Activated T-helper 2 cell treated with anti-CD3 and anti-CD28 coated beads, Interferon-gamma antibody, Interleukin-2, Interleukin-4, amounts not matched to agents 10 μg/mL and 5 μg/mL and 100 μg/mL, durations not matched to agents 14 hours and 24 hours and 36 hours (primary cell): ENCODE measurements around the gene DGKG. TPM values are rescaled to one million over a fixed set of nuclear protein-coding genes. Genes with fewer than 3 reads are reported as not detected.

Experiments used
- DNase-seq: peaks from one replicate; pipeline ENCODE4 v3.0.0; 2021; ENCODE audit warnings: low spot score
- H3K27ac Mint-ChIP-seq: one replicate; pipeline ENCODE4 v1.8.0; 2021; ENCODE audit warnings: mixed read lengths
- H3K27me3 Mint-ChIP-seq: one replicate; pipeline ENCODE4 v1.8.0; 2021; ENCODE audit warnings: low read depth, mixed read lengths
- H3K36me3 Mint-ChIP-seq: one replicate; pipeline ENCODE4 v1.8.0; 2021; ENCODE audit warnings: low read depth, mixed read lengths
- H3K4me1 Mint-ChIP-seq: one replicate; pipeline ENCODE4 v1.8.0; 2021; ENCODE audit warnings: low read depth, mixed read lengths
- H3K4me3 Mint-ChIP-seq: one replicate; pipeline ENCODE4 v1.8.0; 2021; ENCODE audit warnings: low read depth, mild to moderate bottlenecking, moderate library complexity, mixed read lengths
- H3K9me3 Mint-ChIP-seq: one replicate; pipeline ENCODE4 v1.8.0; 2021; ENCODE audit warnings: mixed read lengths
- intact Hi-C: fragments of 100-400 bp; cut with micrococcal nuclease; formaldehyde crosslinking; loops from one replicate; pipeline ENCODE4 v1.15.1; 2023
- total RNA-seq: library from RNA; stranded (reverse); gene quantifications from 2 replicates; pipeline ENCODE4 v1.2.3, GENCODE V29; 2022

Gene DGKG
- total RNA-seq, 1 donor from 2014 or later = 0.05 TPM

DNA sequence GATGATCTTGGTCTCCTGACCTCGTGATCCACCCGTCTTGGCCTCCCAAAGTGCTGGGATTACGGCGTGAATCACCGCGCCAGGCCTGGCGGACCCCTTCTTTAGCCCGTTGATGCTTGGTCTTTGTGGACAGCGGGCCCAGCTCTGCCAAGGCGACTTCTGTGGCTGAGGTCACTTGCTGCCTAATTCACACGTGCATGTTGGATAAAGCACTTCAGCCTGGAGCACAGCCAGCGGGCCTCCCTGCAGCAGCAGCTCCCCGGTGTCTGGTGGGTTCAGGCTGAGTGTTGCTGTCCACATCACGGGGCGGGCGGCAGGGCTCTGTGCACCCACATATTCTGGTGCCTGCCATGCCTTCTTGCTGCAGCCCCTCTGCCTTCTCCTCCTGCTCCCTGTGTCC lies 88.4 kb downstream of the DGKG start:
- Mint-ChIP-seq H3K9me3 (no peaks in the 10 kb centered on the region), H3K4me1 (no peaks in the 10 kb centered on the region), H3K27me3 (peaks cover 8% of the 10 kb centered on the region), H3K4me3 (no peak overlapping the region), H3K36me3 (no peaks in the 10 kb centered on the region), H3K27ac (no peak overlapping the region)
- DNase-seq = no peak
- intact Hi-C loops = no loop called here

DNA sequence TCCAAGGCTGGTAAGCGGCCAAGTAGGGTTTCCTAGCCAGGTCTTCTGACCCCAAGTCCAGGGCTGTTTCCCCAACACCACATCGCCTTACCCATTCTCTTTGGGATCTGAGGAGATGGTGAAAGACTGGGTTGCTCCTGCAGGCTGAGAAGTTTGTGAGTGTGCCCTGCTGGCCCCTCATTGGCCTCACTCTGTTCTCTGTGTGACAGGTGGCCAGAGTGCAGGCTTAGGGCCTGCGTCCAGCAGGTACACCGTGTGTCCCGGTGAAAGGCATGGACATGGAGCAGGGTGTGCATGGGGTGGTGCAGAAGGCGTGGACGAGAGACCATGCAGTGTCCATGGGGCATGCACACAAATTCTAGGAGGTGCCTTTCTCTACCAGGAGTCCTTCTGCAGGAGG lies 91.3 kb downstream of the DGKG start:
- no peak for DNase-seq
- Mint-ChIP-seq H3K4me3 (no peak overlapping the region), H3K4me1 (no peaks in the 10 kb centered on the region), H3K9me3 (no peaks in the 10 kb centered on the region), H3K27ac (no peak overlapping the region), H3K27me3 (peaks cover 5% of the 10 kb centered on the region), H3K36me3 (no peaks in the 10 kb centered on the region)
- intact Hi-C loops = no loop called here

DNA sequence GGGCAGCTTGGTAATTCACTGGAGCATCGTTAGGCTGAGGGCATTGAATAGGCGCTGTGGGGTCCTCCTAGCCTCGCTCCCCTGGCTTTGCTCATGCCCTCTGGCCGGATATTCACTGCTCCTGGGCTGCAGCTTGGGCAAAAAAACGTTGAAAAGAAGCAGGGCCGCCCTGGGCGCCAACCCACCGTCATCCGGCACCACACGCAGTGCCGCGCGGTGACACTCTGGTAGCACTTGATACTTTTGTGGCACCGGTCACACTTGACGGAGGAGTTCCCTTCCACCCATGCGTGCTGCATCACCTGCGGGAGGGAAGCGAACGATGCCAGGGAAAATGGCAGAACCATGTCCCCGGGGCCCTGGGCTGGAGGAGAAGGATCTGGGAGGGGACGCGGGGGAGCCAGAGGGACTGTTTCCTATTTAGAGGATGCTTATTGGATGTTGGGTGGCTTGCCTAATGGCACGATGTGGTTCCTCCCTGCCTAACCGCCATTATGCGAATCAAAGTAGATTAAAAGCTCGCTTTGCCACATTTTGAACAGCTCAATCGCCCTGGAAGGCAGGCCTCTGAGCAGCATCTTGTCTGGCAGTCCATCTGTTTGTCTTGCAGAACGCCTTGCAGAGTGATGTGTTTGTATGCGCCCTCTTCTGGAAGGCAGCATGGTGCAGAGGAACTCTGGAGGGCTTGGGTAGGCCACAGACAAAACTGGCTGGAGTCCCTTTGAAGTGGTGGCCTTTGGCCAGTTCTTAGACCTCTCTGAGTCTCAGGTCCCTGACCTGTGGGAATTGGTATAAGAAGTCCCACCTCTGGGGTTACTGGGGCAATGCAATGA lies 93.2 kb downstream of the DGKG start:
- Mint-ChIP-seq H3K27me3 (peaks cover 8% of the 10 kb centered on the region), H3K4me3 (no peak overlapping the region), H3K9me3 (no peaks in the 10 kb centered on the region), H3K4me1 (no peaks in the 10 kb centered on the region), H3K27ac (no peak overlapping the region), H3K36me3 (no peaks in the 10 kb centered on the region)
- no peak for DNase-seq
- intact Hi-C loops = no loop called here

- intact Hi-C loops = no loop called here
- Mint-ChIP-seq H3K4me1 (no peaks in the 10 kb centered on the region), H3K27me3 (peaks cover 8% of the 10 kb centered on the region), H3K4me3 (no peak overlapping the region), H3K36me3 (no peaks in the 10 kb centered on the region), H3K27ac (no peak overlapping the region), H3K9me3 (no peaks in the 10 kb centered on the region)
- no peak for DNase-seq
Measured at GRCh38 chr3:186267758-186268157, 94.3 kb downstream of the DGKG start.

- intact Hi-C loops = no loop called here
- no peak overlapping the region for H3K4me3 Mint-ChIP-seq
- peaks cover 13% of the 10 kb centered on the region for H3K27me3 Mint-ChIP-seq
- no peak for DNase-seq
- peaks cover 5% of the 10 kb centered on the region for H3K4me1 Mint-ChIP-seq
- no peak overlapping the region for H3K27ac Mint-ChIP-seq
- H3K36me3 Mint-ChIP-seq = no peaks in the 10 kb centered on the region
- H3K9me3 Mint-ChIP-seq = no peaks in the 10 kb centered on the region
Measured at GRCh38 chr3:186264608-186265400, 97.2 kb downstream of the DGKG start.

DNA sequence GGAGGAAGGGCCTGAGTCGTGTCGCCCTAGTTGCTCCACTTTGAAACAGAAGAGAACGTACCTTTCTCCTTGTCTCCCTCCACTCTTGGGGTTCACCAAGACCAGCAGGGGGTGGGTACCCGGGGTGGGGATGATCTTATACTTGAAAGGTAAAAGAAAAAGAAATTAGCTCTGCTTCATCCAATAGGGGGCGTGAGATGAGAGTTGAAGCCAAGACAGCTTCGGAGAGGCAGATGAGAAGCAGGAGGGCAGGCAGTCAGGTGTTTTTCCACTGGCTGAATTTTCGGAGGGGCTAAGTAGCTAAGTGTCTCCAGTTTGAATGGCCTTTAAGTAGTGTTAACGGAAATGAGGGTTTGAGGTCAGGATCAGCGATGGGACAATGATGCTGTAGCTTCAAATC lies 100.4 kb downstream of the DGKG start:
- H3K27ac Mint-ChIP-seq = no peak overlapping the region
- peaks cover 7% of the 10 kb centered on the region for H3K27me3 Mint-ChIP-seq
- no peaks in the 10 kb centered on the region for H3K9me3 Mint-ChIP-seq
- no peak overlapping the region for H3K4me3 Mint-ChIP-seq
- H3K4me1 Mint-ChIP-seq = peaks cover 12% of the 10 kb centered on the region
- no peak for DNase-seq
- H3K36me3 Mint-ChIP-seq = no peaks in the 10 kb centered on the region
- intact Hi-C loops = no loop called here

DNA sequence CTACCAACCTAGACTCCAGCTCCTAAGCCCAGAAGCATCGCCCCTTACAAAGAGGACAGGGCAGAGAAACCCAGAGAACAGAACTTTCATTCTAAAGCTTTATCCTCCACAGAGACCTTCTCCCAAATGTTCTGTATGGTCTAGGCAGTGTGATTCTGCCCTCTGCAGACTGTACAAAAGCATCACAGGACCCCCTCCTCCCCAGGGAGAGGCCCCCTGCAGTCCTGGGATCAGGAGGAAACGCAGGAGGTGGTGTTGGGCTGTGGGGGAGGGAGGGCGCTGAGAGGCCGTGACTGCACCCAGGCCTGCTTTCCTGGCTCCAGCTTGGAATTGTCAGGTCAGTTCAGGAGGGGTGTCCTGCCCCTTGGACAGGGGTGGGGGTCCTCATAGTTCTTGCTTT lies 101.3 kb downstream of the DGKG start:
- H3K36me3 Mint-ChIP-seq = no peaks in the 10 kb centered on the region
- H3K4me1 Mint-ChIP-seq = peaks cover 12% of the 10 kb centered on the region
- intact Hi-C loops = loop anchor here (1.0 kb wide), 1 partner anchor 274 kb away; no protein-coding TSS in a partner anchor

DNA sequence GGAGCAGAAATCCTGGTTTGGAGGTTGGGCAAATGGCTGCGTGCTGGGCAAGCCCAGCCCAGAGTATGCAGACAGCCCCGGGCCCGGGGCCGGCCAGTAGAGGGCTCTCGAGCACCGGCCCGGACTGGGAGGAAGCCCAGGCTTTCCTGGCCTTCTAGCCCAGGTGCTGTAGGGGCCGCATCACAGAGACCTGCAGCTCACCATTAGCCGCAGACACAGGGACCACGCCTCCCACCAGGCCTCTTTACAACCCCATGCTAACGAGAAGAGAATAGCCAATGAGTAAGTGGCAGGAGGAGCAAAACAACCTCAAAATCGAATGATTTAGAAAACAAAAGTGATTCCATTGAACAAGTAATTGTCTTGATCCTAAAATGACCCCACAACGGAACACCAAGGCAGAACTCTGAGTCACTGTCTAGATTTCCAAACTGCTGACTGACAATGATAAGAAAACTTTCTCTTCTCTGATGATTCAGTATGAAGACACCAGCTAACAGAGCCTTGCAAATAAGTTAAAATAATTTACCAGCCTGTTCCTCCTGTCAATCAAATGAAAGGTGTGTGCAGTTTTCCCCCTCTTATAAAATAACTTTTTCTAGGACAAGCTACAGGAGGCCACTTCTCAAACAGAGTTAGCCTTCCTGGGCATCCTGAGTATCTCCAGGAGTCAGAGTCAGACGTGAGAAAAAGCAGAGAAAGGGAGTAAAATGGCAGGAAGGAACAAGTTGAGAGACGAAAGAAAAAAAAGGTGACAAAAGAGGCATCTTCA lies 102.2 kb downstream of the DGKG start:
- no peaks in the 10 kb centered on the region for H3K9me3 Mint-ChIP-seq
- intact Hi-C loops = loop anchor here (1.0 to 10.0 kb wide), 4 partner anchors 152 to 545 kb away; partner anchors contain the start of genes ETV5 and RFC4
- peaks cover 20% of the 10 kb centered on the region for H3K4me1 Mint-ChIP-seq
- peak; percentile 27 for DNase-seq
- H3K27ac Mint-ChIP-seq = peak overlapping the region; percentile 40
- peak overlapping the region; percentile 3 for H3K4me3 Mint-ChIP-seq
- H3K27me3 Mint-ChIP-seq = peaks cover 5% of the 10 kb centered on the region
- H3K36me3 Mint-ChIP-seq = no peaks in the 10 kb centered on the region

More for the DNA sequence above, 101.3 kb downstream of the DGKG start:
- no peaks in the 10 kb centered on the region for H3K9me3 Mint-ChIP-seq
- no peak overlapping the region for H3K4me3 Mint-ChIP-seq
- DNase-seq = no peak
- peaks cover 7% of the 10 kb centered on the region for H3K27me3 Mint-ChIP-seq
- no peak overlapping the region for H3K27ac Mint-ChIP-seq

- intact Hi-C loops = loop anchor here (1.0 to 10.0 kb wide), 3 partner anchors 152 to 546 kb away; partner anchors contain the start of genes ETV5 and RFC4
- Mint-ChIP-seq H3K27ac (no peak overlapping the region), H3K4me1 (peaks cover 27% of the 10 kb centered on the region), H3K36me3 (no peaks in the 10 kb centered on the region), H3K4me3 (no peak overlapping the region), H3K9me3 (no peaks in the 10 kb centered on the region), H3K27me3 (peaks cover 5% of the 10 kb centered on the region)
- no peak for DNase-seq
Measured at GRCh38 chr3:186258968-186259367, 103.1 kb downstream of the DGKG start.

DNA sequence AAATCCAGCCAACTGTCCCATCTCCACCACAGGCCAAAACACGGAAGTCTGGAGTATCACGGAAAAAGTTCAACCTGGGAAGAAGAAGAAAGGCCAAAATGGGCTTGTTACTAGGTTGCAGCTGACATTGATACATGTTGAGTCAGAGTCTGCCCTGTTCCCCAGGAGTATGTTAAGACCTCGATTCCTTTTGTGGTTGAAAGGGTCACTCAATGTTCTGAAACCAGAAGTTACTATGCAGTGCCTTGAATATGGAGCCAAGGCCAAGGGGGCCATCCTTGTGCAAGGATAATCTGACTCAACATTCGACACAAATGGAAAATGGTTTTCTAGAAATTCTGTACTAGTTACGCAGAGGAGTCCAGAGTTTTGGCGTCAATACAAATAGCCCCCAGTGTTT lies 104.2 kb downstream of the DGKG start:
- intact Hi-C loops = loop anchor here (5.0 to 10.0 kb wide), 2 partner anchors 151 to 547 kb away; partner anchors contain the start of genes ETV5 and RFC4
- Mint-ChIP-seq H3K27ac (no peak overlapping the region), H3K4me1 (peaks cover 30% of the 10 kb centered on the region), H3K4me3 (no peak overlapping the region), H3K9me3 (no peaks in the 10 kb centered on the region), H3K27me3 (peaks cover 9% of the 10 kb centered on the region), H3K36me3 (no peaks in the 10 kb centered on the region)
- DNase-seq = no peak

DNA sequence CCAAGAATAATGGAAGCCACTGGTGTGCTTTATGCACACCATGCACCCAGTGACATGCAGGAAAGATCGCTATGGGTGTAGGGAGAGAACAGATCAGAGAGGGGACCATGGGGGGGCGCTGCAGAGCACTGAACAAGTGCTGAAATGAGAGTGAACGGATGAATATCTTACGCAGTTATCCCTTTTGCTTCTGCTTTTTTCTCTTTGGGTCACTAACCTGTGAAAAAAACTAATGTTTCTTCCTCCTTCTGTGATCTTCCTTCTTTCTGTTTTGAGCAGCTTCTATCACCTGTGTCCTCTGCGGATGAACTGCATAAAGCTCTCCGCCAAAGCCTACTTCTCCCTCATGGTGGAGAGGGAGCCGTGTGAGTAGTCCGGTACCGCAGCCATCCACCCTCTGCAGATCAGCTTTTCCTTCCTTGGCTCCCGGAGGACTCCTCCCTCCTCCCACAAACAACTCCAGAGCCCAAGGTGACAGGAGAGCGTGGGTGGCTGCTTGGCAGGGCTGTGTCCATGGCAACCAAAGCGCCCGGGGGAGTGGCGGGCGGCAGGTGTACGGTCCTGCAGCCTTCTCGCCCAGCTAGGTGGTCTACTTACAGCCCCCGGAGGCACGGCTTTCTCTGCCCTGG lies 106.2 kb downstream of the DGKG start:
- H3K9me3 Mint-ChIP-seq = no peaks in the 10 kb centered on the region
- intact Hi-C loops = loop anchor here (5.0 to 10.0 kb wide), 2 partner anchors 149 to 549 kb away; partner anchors contain the start of genes ETV5 and RFC4

More for the DNA sequence above, 106.2 kb downstream of the DGKG start:
- H3K36me3 Mint-ChIP-seq = no peaks in the 10 kb centered on the region
- H3K27me3 Mint-ChIP-seq = peaks cover 13% of the 10 kb centered on the region
- H3K4me3 Mint-ChIP-seq = no peak overlapping the region
- no peak for DNase-seq
- peaks cover 30% of the 10 kb centered on the region for H3K4me1 Mint-ChIP-seq
- no peak overlapping the region for H3K27ac Mint-ChIP-seq
